H9 (cell line): ENCODE results near the gene ZDHHC1. TPM values are rescaled to one million over a fixed set of nuclear protein-coding genes. Genes with fewer than 3 reads are reported as not detected.

Experiments used
- DNase-seq: peaks from one replicate; pipeline ENCODE4 v3.0.0-alpha.2; 2017
- H2AFZ ChIP-seq: one replicate; pipeline ENCODE4 v1.6.1; 2013; ENCODE audit warnings: mild to moderate bottlenecking, low read length, control low read depth, moderate library complexity
- H2AK5ac ChIP-seq: 2 replicates; pipeline ENCODE4 v1.6.1; 2013; ENCODE audit warnings: low read length, control low read depth, mixed read lengths; ENCODE audit not compliant: insufficient read length
- H2BK120ac ChIP-seq: one replicate; pipeline ENCODE4 v1.6.1; 2013; ENCODE audit warnings: low read depth, mild to moderate bottlenecking, low read length, control low read depth, inconsistent platforms; ENCODE audit not compliant: poor library complexity, severe bottlenecking
- H2BK12ac ChIP-seq: 2 replicates; pipeline ENCODE4 v1.6.1; 2013; ENCODE audit warnings: low read length, control low read depth, mixed read lengths, low read depth; ENCODE audit not compliant: insufficient read length
- H2BK15ac ChIP-seq: 2 replicates; pipeline ENCODE4 v1.6.1; 2013; ENCODE audit warnings: low read depth, low read length, control low read depth
- H2BK20ac ChIP-seq: one replicate; pipeline ENCODE4 v1.6.1; 2013; ENCODE audit warnings: low read depth, mild to moderate bottlenecking, low read length, control low read depth, inconsistent platforms; ENCODE audit not compliant: poor library complexity, severe bottlenecking
- H2BK5ac ChIP-seq: 2 replicates; pipeline ENCODE4 v1.6.1; 2013; ENCODE audit warnings: low read length, control low read depth, mixed read lengths; ENCODE audit not compliant: insufficient read length
- H3K14ac ChIP-seq: 2 replicates; pipeline ENCODE4 v1.6.1; 2013; ENCODE audit warnings: low read length, control low read depth; ENCODE audit not compliant: insufficient read depth
- H3K18ac ChIP-seq: 2 replicates; pipeline ENCODE4 v1.6.1; 2013; ENCODE audit warnings: low read depth, mild to moderate bottlenecking, mixed read lengths, low read length, control low read depth; ENCODE audit not compliant: insufficient read length
- H3K23ac ChIP-seq: 2 replicates; pipeline ENCODE4 v1.6.1; 2013; ENCODE audit warnings: low read length, control low read depth, mixed read lengths, low read depth; ENCODE audit not compliant: insufficient read length
- H3K23me2 ChIP-seq: 2 replicates; pipeline ENCODE4 v1.6.1; 2013; ENCODE audit warnings: low read depth, mild to moderate bottlenecking, mixed read lengths, low read length, control low read depth; ENCODE audit not compliant: insufficient read length, poor library complexity, severe bottlenecking
- H3K27ac ChIP-seq: 2 replicates; pipeline ENCODE4 v1.5.1; 2013; ENCODE audit warnings: low read length, control low read depth, mixed read lengths, low read depth; ENCODE audit not compliant: insufficient read length
- H3K27me3 ChIP-seq: 2 replicates; pipeline ENCODE4 v1.6.1; 2013; ENCODE audit warnings: low read length, control low read depth, inconsistent platforms; ENCODE audit not compliant: insufficient read depth
- H3K4ac ChIP-seq: 2 replicates; pipeline ENCODE4 v1.6.1; 2013; ENCODE audit warnings: low read depth, mild to moderate bottlenecking, control low read depth, inconsistent platforms, low read length, moderate library complexity
- H3K4me1 ChIP-seq: 2 replicates; pipeline ENCODE4 v1.6.1; 2013; ENCODE audit warnings: low read length, control low read depth, inconsistent platforms; ENCODE audit not compliant: insufficient read depth
- H3K4me2 ChIP-seq: 2 replicates; pipeline ENCODE4 v1.6.1; 2013; ENCODE audit warnings: low read length, control low read depth, mixed read lengths; ENCODE audit not compliant: insufficient read length, insufficient read depth
- H3K56ac ChIP-seq: 2 replicates; pipeline ENCODE4 v1.6.1; 2013; ENCODE audit warnings: low read depth, mild to moderate bottlenecking, mixed read lengths, low read length, control low read depth; ENCODE audit not compliant: insufficient read length
- H3K79me1 ChIP-seq: 2 replicates; pipeline ENCODE4 v1.6.1; 2013; ENCODE audit warnings: low read depth, mild to moderate bottlenecking, moderate library complexity, low read length, control low read depth, inconsistent platforms; ENCODE audit not compliant: insufficient read depth, poor library complexity, severe bottlenecking
- H3K79me2 ChIP-seq: 2 replicates; pipeline ENCODE4 v1.6.1; 2013; ENCODE audit warnings: low read length, control low read depth, inconsistent platforms; ENCODE audit not compliant: insufficient read depth
- H3K9ac ChIP-seq: 2 replicates; pipeline ENCODE4 v1.6.1; 2013; ENCODE audit warnings: low read length, control low read depth, mixed read lengths; ENCODE audit not compliant: insufficient read length; ENCODE audit errors: extremely low read depth
- H3K9me3 ChIP-seq: one replicate; pipeline ENCODE4 v1.6.1; 2013; ENCODE audit warnings: low read depth, low read length, inconsistent platforms; ENCODE audit not compliant: control insufficient read depth
- H3T11ph ChIP-seq: one replicate; pipeline ENCODE4 v1.6.1; 2013; ENCODE audit warnings: mild to moderate bottlenecking, low read length, control low read depth, inconsistent platforms
- H4K20me1 ChIP-seq: one replicate; pipeline ENCODE4 v1.6.1; 2013; ENCODE audit not compliant: control insufficient read depth, insufficient read length, insufficient read depth
- H4K5ac ChIP-seq: 2 replicates; pipeline ENCODE4 v1.6.1; 2013; ENCODE audit warnings: low read depth, mild to moderate bottlenecking, mixed read lengths, low read length, control low read depth; ENCODE audit not compliant: insufficient read length
- H4K8ac ChIP-seq: replicated peaks from 2 replicates; pipeline ENCODE4 v1.6.1; 2013; ENCODE audit warnings: low read length, control low read depth, mixed read lengths, low read depth; ENCODE audit not compliant: insufficient read length
- H4K91ac ChIP-seq: 2 replicates; pipeline ENCODE4 v1.6.1; 2013; ENCODE audit warnings: low read depth, mild to moderate bottlenecking, moderate library complexity, mixed read lengths, low read length, control low read depth; ENCODE audit not compliant: insufficient read length
- H3K27ac Mint-ChIP-seq, 3 experiments: 2 replicates in 2 of 3; 3 replicates in 1 of 3; pipeline ENCODE4 v1.8.0; 2020 to 2021; ENCODE audit warnings: mixed read lengths in 3 of 3, mild to moderate bottlenecking in 1 of 3, moderate library complexity in 1 of 3
- H3K27me3 Mint-ChIP-seq: 2 replicates; pipeline ENCODE4 v1.8.0; 2021; ENCODE audit warnings: low read depth, mild to moderate bottlenecking, moderate library complexity, mixed read lengths
- H3K36me3 Mint-ChIP-seq, 3 experiments: 2 replicates in 2 of 3; 3 replicates in 1 of 3; pipeline ENCODE4 v1.8.0; 2020 to 2021; ENCODE audit warnings: low read depth in 3 of 3, mixed read lengths in 3 of 3; ENCODE audit not compliant: insufficient read depth in 1 of 3
- H3K4me1 Mint-ChIP-seq, 2 experiments: 2 replicates each; pipeline ENCODE4 v1.8.0; 2020; ENCODE audit warnings: mixed read lengths in 2 of 2
- H3K4me3 Mint-ChIP-seq, 2 experiments: 2 replicates in 1 of 2; 3 replicates in 1 of 2; pipeline ENCODE4 v1.8.0; 2020 to 2021; ENCODE audit warnings: mild to moderate bottlenecking in 2 of 2, mixed read lengths in 2 of 2, moderate library complexity in 1 of 2
- H3K9me3 Mint-ChIP-seq, 2 experiments: 2 replicates in 1 of 2; 3 replicates in 1 of 2; pipeline ENCODE4 v1.8.0; 2020; ENCODE audit warnings: mild to moderate bottlenecking in 2 of 2, mixed read lengths in 2 of 2, moderate library complexity in 1 of 2
- WGBS: extraction: QIAGEN DNeasy Blood & Tissue Kit; methylation state at CpG from one replicate; pipeline ENCODE4 v1.1.7; 2013; ENCODE audit warnings: missing lambda C conversion rate, low lambda C conversion rate, mixed read lengths; ENCODE audit not compliant: insufficient read length; ENCODE audit errors: extremely low coverage; 5-methylcytosine and 5-hydroxymethylcytosine counted together
- total RNA-seq: library from RNA; stranded (reverse); gene quantifications from 2 replicates; pipeline ENCODE4 v1.2.1, GENCODE V29; 2021
- TF ChIP-seq, protein P1 (sequence below): fragments of 200-600 bp; sonication (generic); conservative IDR thresholded peaks from 3 replicates; pipeline ENCODE4 v1.8.0; 2021; ENCODE audit warnings: antibody characterized with exemption, mild to moderate bottlenecking

The ZDHHC1 gene
- total RNA-seq, 1 experiment from 2014 or later: 3.7 TPM

- WGBS: no CpG with 5 or more reads among the region's 2 CpGs
- Histone ChIP-seq H3K9me3 (no peaks in the 10 kb centered on the region), H3K27me3 (peaks cover 6% of the 10 kb centered on the region; the same call in 1 of the 2 replicates), H2BK15ac (no peak overlapping the region), H2BK5ac (no peak overlapping the region), H2BK20ac (no peak overlapping the region), H3K79me2 (no peaks in the 10 kb centered on the region), H4K5ac (no peak overlapping the region), H3T11ph (no peak overlapping the region), H3K14ac (no peak overlapping the region), H3K23ac (no peak overlapping the region), H2AK5ac (no peak overlapping the region), H2AFZ (no peak overlapping the region), H3K4me2 (no peak overlapping the region), H2BK120ac (no peak overlapping the region), H4K91ac (no peak overlapping the region), H3K18ac (no peak overlapping the region), H4K8ac (no peak overlapping the region), H3K27ac (no peak overlapping the region), H3K23me2 (peaks cover 3% of the 10 kb centered on the region), H3K4ac (no peak overlapping the region), H3K9ac (no peak overlapping the region), H4K20me1 (no peaks in the 10 kb centered on the region), H3K56ac (no peak overlapping the region), H3K79me1 (no peaks in the 10 kb centered on the region), H2BK12ac (no peak overlapping the region), H3K4me1 (peaks cover 4% of the 10 kb centered on the region; the same call in 1 of the 2 replicates)
- Mint-ChIP-seq H3K4me1 (peaks cover 19 to 26% of the 10 kb centered on the region in 2 experiments), H3K27ac (no peak overlapping the region), H3K27me3 (peaks cover 69% of the 10 kb centered on the region), H3K4me3 (no peak overlapping the region), H3K36me3 (no peaks in the 10 kb centered on the region), H3K9me3 (no peaks in the 10 kb centered on the region)
- no peak for DNase-seq
- TF ChIP-seq, protein P1, sequence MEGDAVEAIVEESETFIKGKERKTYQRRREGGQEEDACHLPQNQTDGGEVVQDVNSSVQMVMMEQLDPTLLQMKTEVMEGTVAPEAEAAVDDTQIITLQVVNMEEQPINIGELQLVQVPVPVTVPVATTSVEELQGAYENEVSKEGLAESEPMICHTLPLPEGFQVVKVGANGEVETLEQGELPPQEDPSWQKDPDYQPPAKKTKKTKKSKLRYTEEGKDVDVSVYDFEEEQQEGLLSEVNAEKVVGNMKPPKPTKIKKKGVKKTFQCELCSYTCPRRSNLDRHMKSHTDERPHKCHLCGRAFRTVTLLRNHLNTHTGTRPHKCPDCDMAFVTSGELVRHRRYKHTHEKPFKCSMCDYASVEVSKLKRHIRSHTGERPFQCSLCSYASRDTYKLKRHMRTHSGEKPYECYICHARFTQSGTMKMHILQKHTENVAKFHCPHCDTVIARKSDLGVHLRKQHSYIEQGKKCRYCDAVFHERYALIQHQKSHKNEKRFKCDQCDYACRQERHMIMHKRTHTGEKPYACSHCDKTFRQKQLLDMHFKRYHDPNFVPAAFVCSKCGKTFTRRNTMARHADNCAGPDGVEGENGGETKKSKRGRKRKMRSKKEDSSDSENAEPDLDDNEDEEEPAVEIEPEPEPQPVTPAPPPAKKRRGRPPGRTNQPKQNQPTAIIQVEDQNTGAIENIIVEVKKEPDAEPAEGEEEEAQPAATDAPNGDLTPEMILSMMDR: no peak
These were observed 27.7 kb downstream of the ZDHHC1 start for GRCh38 chr16:67388591-67388990.
